ENCODE data around the gene BANF2. TPM values are rescaled to one million over a fixed set of nuclear protein-coding genes. Genes with fewer than 3 reads are reported as not detected.
"Not testable (repeated sequence)": the region's sequence is repeated elsewhere in the genome, so short reads cannot be mapped to it uniquely, and the experiment has no call there.

Gene BANF2
- total and polyA plus RNA-seq, 2 experiments from 2014 or later: not detected

DNA sequence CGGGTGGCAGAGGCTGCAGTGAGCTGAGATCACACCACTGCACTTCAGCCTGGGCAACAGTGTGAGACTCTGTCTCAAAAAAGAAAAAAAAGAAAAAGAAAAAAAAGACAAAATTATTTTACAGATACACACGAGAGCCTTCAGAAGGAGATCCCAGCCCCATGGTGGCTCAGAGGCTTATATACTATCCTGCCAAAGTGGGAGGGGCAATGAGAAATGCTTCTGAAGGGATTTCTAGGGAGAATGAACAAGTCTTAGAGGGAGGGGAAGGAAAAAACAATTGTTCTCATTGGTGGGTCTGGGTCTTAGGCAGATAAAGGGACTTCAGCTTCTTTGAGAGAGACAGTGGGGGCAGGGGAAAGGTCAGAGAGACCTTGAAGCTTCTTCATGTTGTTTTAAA is 76.8 kb downstream of the BANF2 start (continued):
- no peak for TF ChIP-seq STAT1 (IDR thresholded peaks at IDR 0.05; ENCODE audit: unreplicated experiment)
- TF ChIP-seq JUNB (IDR thresholded peaks at IDR 0.05; ENCODE audit: unreplicated experiment): no peak
- no peak for TF ChIP-seq POLR2AphosphoS5 (IDR thresholded peaks at IDR 0.05; ENCODE audit: low read depth)
- no peak for TF ChIP-seq ZNF114 (CRISPR knock-in tag; IDR thresholded peaks at IDR 0.05)
- TF ChIP-seq, protein P1, sequence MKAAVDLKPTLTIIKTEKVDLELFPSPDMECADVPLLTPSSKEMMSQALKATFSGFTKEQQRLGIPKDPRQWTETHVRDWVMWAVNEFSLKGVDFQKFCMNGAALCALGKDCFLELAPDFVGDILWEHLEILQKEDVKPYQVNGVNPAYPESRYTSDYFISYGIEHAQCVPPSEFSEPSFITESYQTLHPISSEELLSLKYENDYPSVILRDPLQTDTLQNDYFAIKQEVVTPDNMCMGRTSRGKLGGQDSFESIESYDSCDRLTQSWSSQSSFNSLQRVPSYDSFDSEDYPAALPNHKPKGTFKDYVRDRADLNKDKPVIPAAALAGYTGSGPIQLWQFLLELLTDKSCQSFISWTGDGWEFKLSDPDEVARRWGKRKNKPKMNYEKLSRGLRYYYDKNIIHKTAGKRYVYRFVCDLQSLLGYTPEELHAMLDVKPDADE (IDR thresholded peaks at IDR 0.05): no peak
- TF ChIP-seq, protein P2, sequence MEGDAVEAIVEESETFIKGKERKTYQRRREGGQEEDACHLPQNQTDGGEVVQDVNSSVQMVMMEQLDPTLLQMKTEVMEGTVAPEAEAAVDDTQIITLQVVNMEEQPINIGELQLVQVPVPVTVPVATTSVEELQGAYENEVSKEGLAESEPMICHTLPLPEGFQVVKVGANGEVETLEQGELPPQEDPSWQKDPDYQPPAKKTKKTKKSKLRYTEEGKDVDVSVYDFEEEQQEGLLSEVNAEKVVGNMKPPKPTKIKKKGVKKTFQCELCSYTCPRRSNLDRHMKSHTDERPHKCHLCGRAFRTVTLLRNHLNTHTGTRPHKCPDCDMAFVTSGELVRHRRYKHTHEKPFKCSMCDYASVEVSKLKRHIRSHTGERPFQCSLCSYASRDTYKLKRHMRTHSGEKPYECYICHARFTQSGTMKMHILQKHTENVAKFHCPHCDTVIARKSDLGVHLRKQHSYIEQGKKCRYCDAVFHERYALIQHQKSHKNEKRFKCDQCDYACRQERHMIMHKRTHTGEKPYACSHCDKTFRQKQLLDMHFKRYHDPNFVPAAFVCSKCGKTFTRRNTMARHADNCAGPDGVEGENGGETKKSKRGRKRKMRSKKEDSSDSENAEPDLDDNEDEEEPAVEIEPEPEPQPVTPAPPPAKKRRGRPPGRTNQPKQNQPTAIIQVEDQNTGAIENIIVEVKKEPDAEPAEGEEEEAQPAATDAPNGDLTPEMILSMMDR (conservative IDR thresholded peaks at IDR 0.05; ENCODE audit: low read depth in 2 of 2): no peak
- TF ChIP-seq, protein P3, sequence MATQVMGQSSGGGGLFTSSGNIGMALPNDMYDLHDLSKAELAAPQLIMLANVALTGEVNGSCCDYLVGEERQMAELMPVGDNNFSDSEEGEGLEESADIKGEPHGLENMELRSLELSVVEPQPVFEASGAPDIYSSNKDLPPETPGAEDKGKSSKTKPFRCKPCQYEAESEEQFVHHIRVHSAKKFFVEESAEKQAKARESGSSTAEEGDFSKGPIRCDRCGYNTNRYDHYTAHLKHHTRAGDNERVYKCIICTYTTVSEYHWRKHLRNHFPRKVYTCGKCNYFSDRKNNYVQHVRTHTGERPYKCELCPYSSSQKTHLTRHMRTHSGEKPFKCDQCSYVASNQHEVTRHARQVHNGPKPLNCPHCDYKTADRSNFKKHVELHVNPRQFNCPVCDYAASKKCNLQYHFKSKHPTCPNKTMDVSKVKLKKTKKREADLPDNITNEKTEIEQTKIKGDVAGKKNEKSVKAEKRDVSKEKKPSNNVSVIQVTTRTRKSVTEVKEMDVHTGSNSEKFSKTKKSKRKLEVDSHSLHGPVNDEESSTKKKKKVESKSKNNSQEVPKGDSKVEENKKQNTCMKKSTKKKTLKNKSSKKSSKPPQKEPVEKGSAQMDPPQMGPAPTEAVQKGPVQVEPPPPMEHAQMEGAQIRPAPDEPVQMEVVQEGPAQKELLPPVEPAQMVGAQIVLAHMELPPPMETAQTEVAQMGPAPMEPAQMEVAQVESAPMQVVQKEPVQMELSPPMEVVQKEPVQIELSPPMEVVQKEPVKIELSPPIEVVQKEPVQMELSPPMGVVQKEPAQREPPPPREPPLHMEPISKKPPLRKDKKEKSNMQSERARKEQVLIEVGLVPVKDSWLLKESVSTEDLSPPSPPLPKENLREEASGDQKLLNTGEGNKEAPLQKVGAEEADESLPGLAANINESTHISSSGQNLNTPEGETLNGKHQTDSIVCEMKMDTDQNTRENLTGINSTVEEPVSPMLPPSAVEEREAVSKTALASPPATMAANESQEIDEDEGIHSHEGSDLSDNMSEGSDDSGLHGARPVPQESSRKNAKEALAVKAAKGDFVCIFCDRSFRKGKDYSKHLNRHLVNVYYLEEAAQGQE (IDR thresholded peaks at IDR 0.05; ENCODE audit: unreplicated experiment): no peak

DNA sequence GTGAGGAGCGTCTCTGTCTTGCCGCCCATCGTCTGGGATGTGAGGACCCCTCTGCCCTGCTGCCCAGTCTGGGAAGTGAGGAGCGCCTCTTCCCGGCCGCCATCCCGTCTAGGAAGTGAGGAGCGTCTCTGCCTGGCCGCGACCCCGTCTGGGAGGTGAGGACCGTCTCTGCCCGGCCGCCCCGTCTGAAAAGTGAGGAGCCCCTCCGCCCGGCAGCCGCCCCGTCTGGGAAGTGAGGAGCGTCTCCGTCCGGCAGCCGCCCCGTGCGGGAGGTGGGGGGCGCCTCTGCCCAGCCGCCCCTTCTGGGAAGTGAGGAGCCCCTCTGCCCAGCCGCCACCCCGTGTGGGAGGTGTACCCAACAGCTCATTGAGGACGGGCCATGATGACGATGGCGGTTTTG is 79.2 kb downstream of the BANF2 start:
- ATAC-seq; H3K4me1 Mint-ChIP-seq; H3K27me3 ChIP-seq (ENCODE audit: insufficient read depth); H2AFZ ChIP-seq; H3K36me3 ChIP-seq (ENCODE audit: insufficient read depth); H3K27me3 Mint-ChIP-seq (ENCODE audit: insufficient read depth, low read depth, poor library complexity); H3K4me3 ChIP-seq; H3K4me1 ChIP-seq (ENCODE audit: insufficient read depth); H3K27ac ChIP-seq (ENCODE audit: low read depth); H3K9me2 ChIP-seq (ENCODE audit: insufficient read depth); H3K4me3 Mint-ChIP-seq; H3K4me2 ChIP-seq; H3K79me2 ChIP-seq (replicated peaks; ENCODE audit: insufficient read depth); H4K20me1 ChIP-seq (replicated peaks; ENCODE audit: insufficient read depth); H3F3A ChIP-seq (replicated peaks; ENCODE audit: low read depth); H3K27ac Mint-ChIP-seq; DNase-seq (ENCODE audit: low spot score): not testable (repeated sequence)
- Mint-ChIP-seq H3K36me3 (ENCODE audit: low read depth) (peaks cover 21% of the 10 kb centered on the region), H3K9me3 (peaks cover 42% of the 10 kb centered on the region)

DNA sequence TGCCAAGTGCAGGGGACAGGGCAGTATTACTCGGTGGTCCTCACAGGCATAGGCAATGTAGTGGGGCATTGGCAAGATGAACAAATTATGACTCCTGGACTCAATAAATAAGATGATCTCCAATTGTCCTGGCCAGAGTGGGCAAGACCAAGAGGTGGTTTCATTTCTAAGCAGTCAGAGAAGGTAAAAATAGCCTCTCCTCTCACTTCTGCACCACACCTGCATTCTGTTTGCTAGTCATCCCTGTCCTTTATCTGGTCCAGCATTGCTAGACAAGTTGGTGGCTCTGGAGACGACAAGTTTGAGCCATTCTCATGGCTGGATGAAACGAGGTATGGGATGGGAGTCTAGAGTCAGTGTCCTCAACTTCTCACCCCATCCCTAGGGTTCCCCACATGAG is 83.0 kb downstream of the BANF2 start:
- Mint-ChIP-seq H3K27me3 (ENCODE audit: insufficient read depth, low read depth, poor library complexity) (peaks cover 11% of the 10 kb centered on the region), H3K36me3 (ENCODE audit: low read depth) (peaks cover 13% of the 10 kb centered on the region), H3K4me3 (no peak overlapping the region), H3K9me3 (peaks cover 30% of the 10 kb centered on the region), H3K27ac (no peak overlapping the region), H3K4me1 (peaks cover 4% of the 10 kb centered on the region; the same call in 1 of the 3 replicates)
- Histone ChIP-seq H3K27me3 (ENCODE audit: insufficient read depth) (no peaks in the 10 kb centered on the region), H2AFZ (no peak overlapping the region), H3K27ac (ENCODE audit: low read depth) (no peak overlapping the region), H4K20me1 (replicated peaks; ENCODE audit: insufficient read depth) (no peaks in the 10 kb centered on the region), H3K9me2 (ENCODE audit: insufficient read depth) (no peaks in the 10 kb centered on the region), H3K4me3 (no peak overlapping the region), H3K4me1 (ENCODE audit: insufficient read depth) (no peaks in the 10 kb centered on the region), H3K36me3 (ENCODE audit: insufficient read depth) (no peaks in the 10 kb centered on the region), H3K79me2 (replicated peaks; ENCODE audit: insufficient read depth) (no peaks in the 10 kb centered on the region), H3F3A (replicated peaks; ENCODE audit: low read depth) (no peaks in the 10 kb centered on the region), H3K4me2 (no peak overlapping the region)
- DNase-seq (ENCODE audit: low spot score): no peak
- no peak for ATAC-seq
- TF ChIP-seq ZNF114 (CRISPR knock-in tag; IDR thresholded peaks at IDR 0.05): no peak
- no peak for TF ChIP-seq CREB1 (CRISPR knock-in tag; IDR thresholded peaks at IDR 0.05; ENCODE audit: low read depth)
- TF ChIP-seq EZH2 (IDR thresholded peaks at IDR 0.05; ENCODE audit: low read depth, unreplicated experiment): no peak
